HG02623 (cell line): ENCODE results near the gene C2CD4B.

ENCODE experiments used
- ATAC-seq: cut with Tn5 transposase; IDR thresholded peaks from one replicate; pipeline ENCODE4 v1.9.1; 2021; ENCODE audit warnings: moderate library complexity; ENCODE audit not compliant: unreplicated experiment

Gene C2CD4B

GRCh38 chr15:62165104-62165792 is at the start of gene C2CD4B:
Gene C2CD4B, minus strand, starts transcription at chr15:62165285. Its CDS starts 301 bp downstream, at chr15:62164984.
- no peak for ATAC-seq

- ATAC-seq, result no peak
These were observed 47.7 kb upstream of the C2CD4B start for GRCh38 chr15:62212741-62213140.

GRCh38 chr15:62211348-62211747 is 46.3 kb upstream of the C2CD4B start:
- no peak for ATAC-seq

- ATAC-seq, result no peak
These were observed 44.7 kb upstream of the C2CD4B start for GRCh38 chr15:62209821-62210220.

- no peak for ATAC-seq
These were observed 44.2 kb upstream of the C2CD4B start for GRCh38 chr15:62209322-62209721.

- no peak for ATAC-seq
These were observed 43.8 kb upstream of the C2CD4B start for GRCh38 chr15:62208884-62209283.

- ATAC-seq, result no peak
These were observed 43.3 kb upstream of the C2CD4B start for GRCh38 chr15:62208367-62208766.

- no peak for ATAC-seq
These were observed 25.6 kb upstream of the C2CD4B start for GRCh38 chr15:62190675-62191074.

GRCh38 chr15:62190274-62190673 is 25.2 kb upstream of the C2CD4B start:
- no peak for ATAC-seq

GRCh38 chr15:62188744-62189143 is 23.7 kb upstream of the C2CD4B start:
- ATAC-seq, result no peak

- ATAC-seq, result no peak
These were observed 22.8 kb upstream of the C2CD4B start for GRCh38 chr15:62187910-62188309.

GRCh38 chr15:62187425-62187824 is 22.3 kb upstream of the C2CD4B start:
- ATAC-seq, result no peak

- ATAC-seq, result no peak
These were observed 21.5 kb upstream of the C2CD4B start for GRCh38 chr15:62186578-62186977.

GRCh38 chr15:62183130-62183529 is 18.0 kb upstream of the C2CD4B start:
- ATAC-seq, result no peak

- no peak for ATAC-seq
These were observed 8.1 kb upstream of the C2CD4B start for GRCh38 chr15:62173215-62173614.

GRCh38 chr15:62171882-62172281 is 6.8 kb upstream of the C2CD4B start:
- ATAC-seq, result no peak

GRCh38 chr15:62165793-62166375 is 799 bp upstream of the C2CD4B start:
- no peak for ATAC-seq

GRCh38 chr15:62164396-62165103 is 535 bp downstream of the C2CD4B start:
- ATAC-seq, result no peak

GRCh38 chr15:62164014-62164395 is 1.1 kb downstream of the C2CD4B start:
- ATAC-seq, result no peak

GRCh38 chr15:62163397-62164013 is 1.6 kb downstream of the C2CD4B start:
- no peak for ATAC-seq

GRCh38 chr15:62153228-62153627 is 11.9 kb downstream of the C2CD4B start:
- ATAC-seq, result no peak

GRCh38 chr15:62150445-62150844 is 14.6 kb downstream of the C2CD4B start:
- ATAC-seq, result no peak
